Smooth muscle cell (in vitro differentiated cells): Measurements from ENCODE around the gene TOP3B. TPM values are rescaled to one million over a fixed set of nuclear protein-coding genes. Genes with fewer than 3 reads are reported as not detected.
A peak's percentile ranks its signal among the peaks of the same experiment; 100 is the strongest.

Experiments
- DNase-seq: peaks from one replicate; lab custom pipeline; 2025; ENCODE audit not compliant: unreplicated experiment; lab: John Stamatoyannopoulos, UW
- H2AFZ ChIP-seq: fragments of 200-600 bp; sonication (generic); 2 replicates; pipeline ENCODE4 v1.6.0; 2016; ENCODE audit warnings: antibody characterized with exemption, low read depth, mild to moderate bottlenecking
- H3F3A ChIP-seq: fragments of 200-600 bp; sonication (generic); 2 replicates; pipeline ENCODE4 v1.6.0; 2017; ENCODE audit warnings: antibody characterized with exemption, low read depth
- H3K27ac ChIP-seq: fragments of 200-600 bp; sonication (generic); 2 replicates; pipeline ENCODE4 v1.5.1; 2016; ENCODE audit warnings: low read depth, mild to moderate bottlenecking
- H3K27me3 ChIP-seq: fragments of 200-600 bp; sonication (generic); 2 replicates; pipeline ENCODE4 v1.6.1; 2016; ENCODE audit warnings: low read depth, mild to moderate bottlenecking
- H3K36me3 ChIP-seq: fragments of 200-600 bp; sonication (generic); 2 replicates; pipeline ENCODE4 v1.5.1; 2016; ENCODE audit warnings: low read depth
- H3K4me1 ChIP-seq: fragments of 200-600 bp; sonication (generic); 2 replicates; pipeline ENCODE4 v1.5.1; 2016; ENCODE audit warnings: low read depth
- H3K4me2 ChIP-seq: fragments of 200-600 bp; sonication (generic); 2 replicates; pipeline ENCODE4 v1.6.0; 2016; ENCODE audit warnings: mild to moderate bottlenecking
- H3K4me3 ChIP-seq: fragments of 200-600 bp; sonication (generic); 2 replicates; pipeline ENCODE4 v1.5.1; 2016; ENCODE audit warnings: mild to moderate bottlenecking
- H3K79me2 ChIP-seq: fragments of 200-600 bp; sonication (generic); 2 replicates; pipeline ENCODE4 v1.6.0; 2016; ENCODE audit warnings: low read depth, mild to moderate bottlenecking
- H3K9ac ChIP-seq: fragments of 200-600 bp; sonication (generic); 2 replicates; pipeline ENCODE4 v1.6.0; 2016; ENCODE audit warnings: low read depth
- H3K9me3 ChIP-seq: fragments of 200-600 bp; sonication (generic); replicated peaks from 2 replicates; pipeline ENCODE4 v1.5.1; 2016; ENCODE audit warnings: low read depth
- H4K20me1 ChIP-seq: fragments of 200-600 bp; sonication (generic); 2 replicates; pipeline ENCODE4 v1.6.0; 2016; ENCODE audit warnings: low read depth
- WGBS: methylation state at CpG from one replicate; pipeline ENCODE4 v1.1.7; 2016; ENCODE audit warnings: low lambda C conversion rate; 5-methylcytosine and 5-hydroxymethylcytosine counted together
- polyA plus RNA-seq: library from polyadenylated mRNA; unstranded; fragments of >200 nt; fragmentation: Nextera tagmentation; extraction: Ambion mirVana; gene quantifications from 2 replicates; pipeline ENCODE4 v1.2.1, GENCODE V29; 2016
- total RNA-seq: library from RNA; depleted of rRNA; stranded (reverse); fragments of >200 nt; gene quantifications from 2 replicates; pipeline ENCODE4 v1.2.3, GENCODE V29; 2014
- TF ChIP-seq, protein P1 (sequence below): fragments of 200-600 bp; sonication (generic); IDR thresholded peaks from 2 replicates; pipeline ENCODE4 v1.5.1; 2017; ENCODE audit warnings: borderline replicate concordance, mild to moderate bottlenecking, antibody characterized with exemption; ENCODE audit not compliant: insufficient read depth, poor library complexity, severe bottlenecking

The TOP3B gene
- total and polyA plus RNA-seq, 2 experiments from 2014 or later, result 15.2 to 17.6 TPM

- DNase-seq, result no peak
- Histone ChIP-seq H4K20me1 (peaks cover 4% of the 10 kb centered on the region), H3K27ac (peak overlapping the region; percentile 90), H3K4me1 (peaks cover 23% of the 10 kb centered on the region), H3F3A (peaks cover 9% of the 10 kb centered on the region), H3K9me3 (no peaks in the 10 kb centered on the region), H3K27me3 (no peaks in the 10 kb centered on the region), H3K4me3 (no peak overlapping the region), H3K79me2 (peaks cover 3% of the 10 kb centered on the region), H3K4me2 (peak overlapping the region; percentile 68), H3K36me3 (no peaks in the 10 kb centered on the region), H2AFZ (no peak overlapping the region), H3K9ac (no peak overlapping the region)
- WGBS, result 63% methylated on average over 8 of the region's 8 CpGs
- TF ChIP-seq, protein P1, sequence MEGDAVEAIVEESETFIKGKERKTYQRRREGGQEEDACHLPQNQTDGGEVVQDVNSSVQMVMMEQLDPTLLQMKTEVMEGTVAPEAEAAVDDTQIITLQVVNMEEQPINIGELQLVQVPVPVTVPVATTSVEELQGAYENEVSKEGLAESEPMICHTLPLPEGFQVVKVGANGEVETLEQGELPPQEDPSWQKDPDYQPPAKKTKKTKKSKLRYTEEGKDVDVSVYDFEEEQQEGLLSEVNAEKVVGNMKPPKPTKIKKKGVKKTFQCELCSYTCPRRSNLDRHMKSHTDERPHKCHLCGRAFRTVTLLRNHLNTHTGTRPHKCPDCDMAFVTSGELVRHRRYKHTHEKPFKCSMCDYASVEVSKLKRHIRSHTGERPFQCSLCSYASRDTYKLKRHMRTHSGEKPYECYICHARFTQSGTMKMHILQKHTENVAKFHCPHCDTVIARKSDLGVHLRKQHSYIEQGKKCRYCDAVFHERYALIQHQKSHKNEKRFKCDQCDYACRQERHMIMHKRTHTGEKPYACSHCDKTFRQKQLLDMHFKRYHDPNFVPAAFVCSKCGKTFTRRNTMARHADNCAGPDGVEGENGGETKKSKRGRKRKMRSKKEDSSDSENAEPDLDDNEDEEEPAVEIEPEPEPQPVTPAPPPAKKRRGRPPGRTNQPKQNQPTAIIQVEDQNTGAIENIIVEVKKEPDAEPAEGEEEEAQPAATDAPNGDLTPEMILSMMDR, result no peak
Measured at GRCh38 chr22:21948390-21948789, 34.2 kb downstream of the TOP3B start.

DNA sequence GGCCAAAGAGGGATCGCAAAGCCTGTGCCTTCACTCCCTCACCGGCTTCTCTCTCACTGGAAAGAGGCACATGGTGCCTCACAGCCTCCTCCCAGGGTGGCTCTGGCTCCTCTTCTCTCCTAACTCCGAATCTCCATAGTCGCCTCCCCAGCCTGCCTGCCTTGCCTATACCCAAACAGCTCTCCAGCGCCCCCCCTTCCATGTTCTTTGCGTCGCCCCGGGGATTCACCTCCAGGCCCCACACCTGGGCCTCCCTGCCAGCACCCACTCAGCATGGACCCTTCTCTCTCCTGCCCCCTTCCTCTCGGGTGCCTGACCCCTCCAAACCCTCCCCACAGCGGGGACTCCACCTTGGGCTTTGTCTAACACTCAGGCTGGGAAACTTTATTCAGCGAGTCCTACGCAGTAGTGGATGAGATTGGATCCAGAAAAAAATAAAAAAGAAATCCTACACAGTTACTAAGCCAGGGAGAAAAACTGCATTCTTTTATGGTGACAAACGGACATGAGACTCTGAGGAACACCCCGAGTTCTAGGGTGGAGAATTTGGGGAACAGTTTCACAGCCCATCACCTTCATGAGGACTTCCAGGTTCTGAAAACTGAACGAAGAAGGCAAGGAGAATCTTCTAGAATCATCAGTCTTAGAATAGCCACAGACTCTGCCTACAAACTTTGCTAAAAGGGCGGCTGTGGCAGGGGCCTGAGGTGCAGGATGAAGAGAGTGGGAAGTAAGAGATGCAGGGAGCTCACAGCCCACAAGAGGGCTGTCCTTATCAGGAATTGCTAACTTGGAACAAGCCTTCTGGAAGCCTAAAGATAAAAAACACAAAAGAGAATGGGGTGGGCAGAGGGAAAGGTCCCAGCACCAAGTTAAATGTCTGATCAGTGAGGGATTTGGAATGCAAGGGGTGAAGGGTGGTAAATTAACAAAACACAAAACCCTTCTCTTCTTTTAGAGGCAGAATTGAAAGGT lies 35.3 kb downstream of the TOP3B start:
- H3F3A ChIP-seq, result peaks cover 19% of the 10 kb centered on the region
- no peak for DNase-seq
- peak overlapping the region; percentile 90 for H3K27ac ChIP-seq
- H3K9ac ChIP-seq, result peak overlapping the region; percentile 58
- H3K79me2 ChIP-seq, result peaks cover 3% of the 10 kb centered on the region
- H3K4me1 ChIP-seq, result peaks cover 23% of the 10 kb centered on the region
- WGBS, result 59% methylated on average over 16 of the region's 16 CpGs
- H3K36me3 ChIP-seq, result no peaks in the 10 kb centered on the region
- peak overlapping the region; percentile 38 for H2AFZ ChIP-seq
- no peak overlapping the region for H3K4me3 ChIP-seq
- peaks cover 4% of the 10 kb centered on the region for H4K20me1 ChIP-seq
- H3K4me2 ChIP-seq, result peak overlapping the region; percentile 68
- H3K27me3 ChIP-seq, result no peaks in the 10 kb centered on the region
- TF ChIP-seq, protein P1, result peak; percentile 34
- no peaks in the 10 kb centered on the region for H3K9me3 ChIP-seq

- H3K27me3 ChIP-seq, result no peaks in the 10 kb centered on the region
- H3K27ac ChIP-seq, result peak overlapping the region; percentile 90
- over 99% methylated on average over 12 of the region's 12 CpGs for WGBS
- peaks cover 20% of the 10 kb centered on the region for H3F3A ChIP-seq
- H3K4me2 ChIP-seq, result no peak overlapping the region
- no peaks in the 10 kb centered on the region for H3K9me3 ChIP-seq
- DNase-seq, result no peak
- no peak overlapping the region for H3K4me3 ChIP-seq
- peaks cover under 1% of the 10 kb centered on the region for H3K79me2 ChIP-seq
- no peak overlapping the region for H2AFZ ChIP-seq
- peak overlapping the region; percentile 58 for H3K9ac ChIP-seq
- TF ChIP-seq, protein P1, result no peak
- peaks cover 4% of the 10 kb centered on the region for H4K20me1 ChIP-seq
- peaks cover 16% of the 10 kb centered on the region for H3K4me1 ChIP-seq
- H3K36me3 ChIP-seq, result no peaks in the 10 kb centered on the region
Measured at GRCh38 chr22:21946262-21946925, 36.2 kb downstream of the TOP3B start.
